HG03354 (cell line): ENCODE measurements around the gene EPB42.
"Not testable (repeated sequence)": the region's sequence is repeated elsewhere in the genome, so short reads cannot be mapped to it uniquely, and the experiment has no call there.

ENCODE experiments used
- ATAC-seq: cut with Tn5 transposase; IDR thresholded peaks from one replicate; pipeline ENCODE4 v1.9.1; 2021; ENCODE audit warnings: mild to moderate bottlenecking; ENCODE audit not compliant: unreplicated experiment, poor library complexity, severe bottlenecking

The EPB42 gene

GRCh38 chr15:43214592-43215295 lies 6.1 kb downstream of the EPB42 start:
- no peak for ATAC-seq

GRCh38 chr15:43214169-43214568 lies 6.6 kb downstream of the EPB42 start:
- ATAC-seq, result no peak

GRCh38 chr15:43213466-43213865 lies 7.4 kb downstream of the EPB42 start:
- ATAC-seq, result no peak

GRCh38 chr15:43212951-43213350 lies 7.9 kb downstream of the EPB42 start:
- no peak for ATAC-seq

GRCh38 chr15:43212299-43212698 lies 8.5 kb downstream of the EPB42 start:
- no peak for ATAC-seq

- no peak for ATAC-seq
Measured at GRCh38 chr15:43211224-43211735, 9.5 kb downstream of the EPB42 start.

GRCh38 chr15:43210807-43211206 lies 10.0 kb downstream of the EPB42 start:
- ATAC-seq, result no peak

GRCh38 chr15:43210172-43210745 lies 10.6 kb downstream of the EPB42 start:
- no peak for ATAC-seq

- no peak for ATAC-seq
Measured at GRCh38 chr15:43209059-43209824, 11.6 kb downstream of the EPB42 start.

GRCh38 chr15:43208052-43209002 lies 12.5 kb downstream of the EPB42 start:
- no peak for ATAC-seq

GRCh38 chr15:43207024-43207423 lies 13.8 kb downstream of the EPB42 start:
- no peak for ATAC-seq

GRCh38 chr15:43206054-43206453 lies 14.8 kb downstream of the EPB42 start:
- no peak for ATAC-seq

GRCh38 chr15:43204016-43204901 lies 16.6 kb downstream of the EPB42 start:
- no peak for ATAC-seq

GRCh38 chr15:43199945-43200488 lies 20.8 kb downstream of the EPB42 start:
- no peak for ATAC-seq

GRCh38 chr15:43198992-43199391 lies 21.8 kb downstream of the EPB42 start:
- no peak for ATAC-seq

- ATAC-seq, result not testable (repeated sequence)
Measured at GRCh38 chr15:43198556-43198955, 22.3 kb downstream of the EPB42 start.

- ATAC-seq, result not testable (repeated sequence)
Measured at GRCh38 chr15:43197773-43198172, 23.0 kb downstream of the EPB42 start.

- ATAC-seq, result no peak
Measured at GRCh38 chr15:43196760-43197548, 23.9 kb downstream of the EPB42 start.
